Suprapubic skin (tissue), 4 donors: ENCODE results near the gene OGA. TPM values are rescaled to one million over a fixed set of nuclear protein-coding genes. Genes with fewer than 3 reads are reported as not detected.

ENCODE experiments used
- DNase-seq, 2 donors: peaks; one replicate each; pipeline ENCODE4 v3.0.0-alpha.2; 2019; ENCODE audit warnings: low spot score in 2 of 2
- H3K27ac ChIP-seq: fragments of 200-600 bp; sonication (generic); one replicate; pipeline ENCODE4 v1.5.1; 2019
- H3K27me3 ChIP-seq: fragments of 200-600 bp; sonication (generic); one replicate; pipeline ENCODE4 v1.5.1; 2019
- H3K36me3 ChIP-seq: fragments of 200-600 bp; sonication (generic); one replicate; pipeline ENCODE4 v1.5.1; 2019
- H3K4me1 ChIP-seq: fragments of 200-600 bp; sonication (generic); one replicate; pipeline ENCODE4 v1.5.1; 2019
- H3K4me3 ChIP-seq: fragments of 200-600 bp; sonication (generic); one replicate; pipeline ENCODE4 v1.5.1; 2019; ENCODE audit warnings: mild to moderate bottlenecking
- H3K9me3 ChIP-seq: fragments of 200-600 bp; sonication (generic); one replicate; pipeline ENCODE4 v1.5.1; 2019
- CTCF ChIP-seq, 2 donors: fragments of 200-600 bp in 1 of 2; fragments of 450-650 bp in 1 of 2; sonication (generic) in 1 of 2; IDR thresholded peaks; one replicate each; pipeline ENCODE4 v1.5.1; 2016 to 2019; ENCODE audit warnings: antibody characterized with exemption in 2 of 2, mild to moderate bottlenecking in 1 of 2, moderate library complexity in 1 of 2
- EP300 ChIP-seq: sonication (generic); formaldehyde crosslinking; IDR thresholded peaks from one replicate; pipeline ENCODE4 v1.6.1; 2017; ENCODE audit warnings: antibody characterized with exemption
- POLR2A ChIP-seq, 2 donors: fragments of 450-650 bp; IDR thresholded peaks; one replicate each; pipeline ENCODE4 v1.6.1; 2017; ENCODE audit warnings: antibody characterized with exemption in 2 of 2, mild to moderate bottlenecking in 2 of 2, moderate library complexity in 2 of 2
- POLR2AphosphoS5 ChIP-seq, 3 donors: sonication (generic); formaldehyde crosslinking; IDR thresholded peaks; one replicate each; pipeline ENCODE4 v1.6.1; 2017; ENCODE audit warnings: antibody characterized with exemption in 3 of 3
- WGBS: methylation state at CpG from one replicate; pipeline ENCODE4 v1.1.5; 2018; 5-methylcytosine and 5-hydroxymethylcytosine counted together
- total RNA-seq, 4 donors: library from RNA; depleted of rRNA; stranded (reverse); fragments of >200 nt; gene quantifications; one replicate each; pipeline ENCODE4 v1.1.0, GENCODE V29; 2016

The OGA gene
- total RNA-seq, 4 donors from 2014 or later = 90.2 to 423 (median 131) TPM

GRCh38 chr10:101835362-101835761 lies 17.1 kb upstream of the OGA start:
- no peaks in the 10 kb centered on the region for H3K36me3 ChIP-seq
- no peak for DNase-seq
- peaks cover 26% of the 10 kb centered on the region for H3K4me1 ChIP-seq
- no peaks in the 10 kb centered on the region for H3K9me3 ChIP-seq
- no peak overlapping the region for H3K4me3 ChIP-seq
- 100% methylated on average over 3 of the region's 4 CpGs for WGBS
- no peak overlapping the region for H3K27ac ChIP-seq
- H3K27me3 ChIP-seq = no peaks in the 10 kb centered on the region
- TF ChIP-seq CTCF (IDR thresholded peaks at IDR 0.05) (no peak), POLR2AphosphoS5 (IDR thresholded peaks at IDR 0.05) (no peak), POLR2A (IDR thresholded peaks at IDR 0.05) (no peak), EP300 (no peak)

- Histone ChIP-seq H3K4me3 (no peak overlapping the region), H3K36me3 (no peaks in the 10 kb centered on the region), H3K27ac (no peak overlapping the region), H3K9me3 (no peaks in the 10 kb centered on the region), H3K4me1 (peaks cover 26% of the 10 kb centered on the region), H3K27me3 (no peaks in the 10 kb centered on the region)
- WGBS = 77% methylated on average over 8 of the region's 8 CpGs
- no peak for DNase-seq
- TF ChIP-seq CTCF (IDR thresholded peaks at IDR 0.05) (no peak), EP300 (no peak), POLR2AphosphoS5 (IDR thresholded peaks at IDR 0.05) (no peak), POLR2A (IDR thresholded peaks at IDR 0.05) (no peak)
These were observed 16.1 kb upstream of the OGA start for GRCh38 chr10:101834341-101834740.

GRCh38 chr10:101833466-101833865 lies 15.2 kb upstream of the OGA start:
- Histone ChIP-seq H3K27ac (no peak overlapping the region), H3K9me3 (no peaks in the 10 kb centered on the region), H3K4me3 (no peak overlapping the region), H3K4me1 (peaks cover 33% of the 10 kb centered on the region), H3K36me3 (no peaks in the 10 kb centered on the region), H3K27me3 (no peaks in the 10 kb centered on the region)
- 89% methylated on average over 1 of the region's 1 CpG for WGBS
- no peak for DNase-seq
- TF ChIP-seq CTCF (IDR thresholded peaks at IDR 0.05) (no peak), POLR2A (IDR thresholded peaks at IDR 0.05) (no peak), POLR2AphosphoS5 (IDR thresholded peaks at IDR 0.05) (no peak), EP300 (no peak)

- H3K27me3 ChIP-seq = no peaks in the 10 kb centered on the region
- DNase-seq = peak in 1 of 2 donors; percentile 55
- no peaks in the 10 kb centered on the region for H3K9me3 ChIP-seq
- H3K27ac ChIP-seq = no peak overlapping the region
- H3K4me3 ChIP-seq = no peak overlapping the region
- WGBS = 66% methylated on average over 4 of the region's 4 CpGs
- H3K36me3 ChIP-seq = no peaks in the 10 kb centered on the region
- TF ChIP-seq POLR2A (IDR thresholded peaks at IDR 0.05) = no peak
- no peak for TF ChIP-seq POLR2AphosphoS5 (IDR thresholded peaks at IDR 0.05)
- no peak for TF ChIP-seq EP300
- no peak for TF ChIP-seq CTCF (IDR thresholded peaks at IDR 0.05)
- peaks cover 35% of the 10 kb centered on the region for H3K4me1 ChIP-seq
These were observed 14.1 kb upstream of the OGA start for GRCh38 chr10:101832325-101832771.

- 60% methylated on average over 9 of the region's 9 CpGs for WGBS
- H3K4me3 ChIP-seq = peak overlapping the region; percentile 57
- no peaks in the 10 kb centered on the region for H3K36me3 ChIP-seq
- TF ChIP-seq CTCF (IDR thresholded peaks at IDR 0.05) (no peak), EP300 (no peak), POLR2A (IDR thresholded peaks at IDR 0.05) (no peak), POLR2AphosphoS5 (IDR thresholded peaks at IDR 0.05) (no peak)
- no peaks in the 10 kb centered on the region for H3K9me3 ChIP-seq
- no peak for DNase-seq
- peaks cover 35% of the 10 kb centered on the region for H3K4me1 ChIP-seq
- no peaks in the 10 kb centered on the region for H3K27me3 ChIP-seq
- H3K27ac ChIP-seq = peak overlapping the region; percentile 72
These were observed 13.0 kb upstream of the OGA start for GRCh38 chr10:101831169-101831811.
